Measurements from ENCODE around the gene FAM174C.

- TF ChIP-seq CTCF (IDR thresholded peaks at IDR 0.05 in 8 of 11, conservative IDR thresholded peaks at IDR 0.05 in 3 of 11): no peak
- TF ChIP-seq POLR2AphosphoS5 (IDR thresholded peaks at IDR 0.05): no peak
Measured at GRCh38 chr19:1286487-1287353, 11.4 kb downstream of the FAM174C start.

Measured in spleen (tissue), 7 donors.